OCI-LY3 (cell line): ENCODE results near the gene SSPN.

Source experiments
- H2AFZ ChIP-seq: fragments of 200-600, 300-600 bp; shearing (Covaris generic); 2 replicates; pipeline ENCODE4 v1.6.0; 2014; ENCODE audit warnings: antibody characterized with exemption, low read depth, low read length
- H3K27ac ChIP-seq: fragments of 200-600, 300-600 bp; sonication (generic); 2 replicates; pipeline ENCODE4 v1.5.1; 2014; ENCODE audit warnings: mild to moderate bottlenecking, low read length, moderate library complexity, mixed read lengths
- H3K27me3 ChIP-seq: fragments of 200-600, 300-600 bp; sonication (generic); 2 replicates; pipeline ENCODE4 v1.6.1; 2014; ENCODE audit warnings: low read depth, low read length, mixed read lengths
- H3K36me3 ChIP-seq: fragments of 200-600, 300-600 bp; sonication (generic); replicated peaks from 2 replicates; pipeline ENCODE3; 2014; ENCODE audit warnings: low read depth, low read length, mixed read lengths
- H3K4me1 ChIP-seq: fragments of 300-600, 200-600 bp; sonication (generic); 2 replicates; pipeline ENCODE4 v1.6.1; 2014; ENCODE audit warnings: low read length, mixed read lengths
- H3K4me2 ChIP-seq: fragments of 200-600, 300-600 bp; sonication (generic); 2 replicates; pipeline ENCODE4 v1.6.1; 2014; ENCODE audit warnings: low read length, mixed read lengths
- H3K4me3 ChIP-seq: fragments of 300-600, 200-600 bp; sonication (generic); 2 replicates; pipeline ENCODE4 v1.5.1; 2014; ENCODE audit warnings: antibody characterized with exemption, mild to moderate bottlenecking, low read length, moderate library complexity
- H3K79me2 ChIP-seq: fragments of 300-600, 200-600 bp; shearing (Covaris generic); 2 replicates; pipeline ENCODE4 v1.6.1; 2014; ENCODE audit warnings: mild to moderate bottlenecking, low read length, mixed read lengths
- H3K9ac ChIP-seq: fragments of 300-600, 200-600 bp; shearing (Covaris generic); 2 replicates; pipeline ENCODE4 v1.6.0; 2014; ENCODE audit warnings: mild to moderate bottlenecking, low read length, moderate library complexity
- H3K9me3 ChIP-seq: fragments of 200-600, 300-600 bp; shearing (Covaris generic); 2 replicates; pipeline ENCODE4 v1.6.1; 2014; ENCODE audit warnings: low read length, mixed read lengths; ENCODE audit not compliant: insufficient read depth
- H4K20me1 ChIP-seq: fragments of 200-600, 300-600 bp; sonication (generic); 2 replicates; pipeline ENCODE4 v1.6.1; 2016; ENCODE audit warnings: low read length, mixed read lengths; ENCODE audit not compliant: insufficient read depth
- EZH2phosphoT487 ChIP-seq: fragments of 200-600 bp; shearing (Covaris generic); IDR thresholded peaks from 2 replicates; pipeline ENCODE4 v1.6.1; 2018; ENCODE audit warnings: antibody characterized with exemption, mixed run types, low read depth
- TF ChIP-seq, protein P1 (sequence below): fragments of 200-600, 300-600 bp; sonication (generic); IDR thresholded peaks from 2 replicates; pipeline ENCODE4 v1.5.1; 2014; ENCODE audit warnings: antibody characterized with exemption, low read length, low read depth

SSPN gene

DNA sequence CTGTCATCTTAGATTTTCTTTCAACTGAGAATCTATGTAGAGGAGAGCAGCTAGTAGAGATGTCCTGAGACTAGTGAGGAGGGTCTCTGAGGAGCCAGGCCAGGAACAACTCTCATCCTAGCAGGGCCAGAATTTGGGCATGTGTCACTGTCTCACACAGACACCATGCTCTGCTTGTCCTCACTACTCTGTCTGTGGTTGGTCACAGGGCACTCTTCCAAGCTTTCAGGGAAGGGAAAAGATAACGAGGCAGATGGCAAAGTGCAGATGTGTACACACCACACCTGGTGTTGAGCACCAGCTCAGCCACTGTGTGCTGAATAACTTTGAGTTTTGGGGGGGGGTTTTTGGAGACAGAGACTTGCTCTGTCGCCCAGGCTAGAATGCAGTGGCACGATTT is 2.5 kb downstream of the SSPN start:
- Histone ChIP-seq H3K4me2 (no peak overlapping the region), H2AFZ (no peak overlapping the region), H3K9ac (no peak overlapping the region), H3K4me3 (no peak overlapping the region), H3K27ac (no peak overlapping the region), H3K36me3 (no peaks in the 10 kb centered on the region), H3K4me1 (no peaks in the 10 kb centered on the region), H4K20me1 (no peaks in the 10 kb centered on the region), H3K9me3 (no peaks in the 10 kb centered on the region), H3K27me3 (peaks cover 45% of the 10 kb centered on the region), H3K79me2 (no peaks in the 10 kb centered on the region)
- TF ChIP-seq, protein P1, sequence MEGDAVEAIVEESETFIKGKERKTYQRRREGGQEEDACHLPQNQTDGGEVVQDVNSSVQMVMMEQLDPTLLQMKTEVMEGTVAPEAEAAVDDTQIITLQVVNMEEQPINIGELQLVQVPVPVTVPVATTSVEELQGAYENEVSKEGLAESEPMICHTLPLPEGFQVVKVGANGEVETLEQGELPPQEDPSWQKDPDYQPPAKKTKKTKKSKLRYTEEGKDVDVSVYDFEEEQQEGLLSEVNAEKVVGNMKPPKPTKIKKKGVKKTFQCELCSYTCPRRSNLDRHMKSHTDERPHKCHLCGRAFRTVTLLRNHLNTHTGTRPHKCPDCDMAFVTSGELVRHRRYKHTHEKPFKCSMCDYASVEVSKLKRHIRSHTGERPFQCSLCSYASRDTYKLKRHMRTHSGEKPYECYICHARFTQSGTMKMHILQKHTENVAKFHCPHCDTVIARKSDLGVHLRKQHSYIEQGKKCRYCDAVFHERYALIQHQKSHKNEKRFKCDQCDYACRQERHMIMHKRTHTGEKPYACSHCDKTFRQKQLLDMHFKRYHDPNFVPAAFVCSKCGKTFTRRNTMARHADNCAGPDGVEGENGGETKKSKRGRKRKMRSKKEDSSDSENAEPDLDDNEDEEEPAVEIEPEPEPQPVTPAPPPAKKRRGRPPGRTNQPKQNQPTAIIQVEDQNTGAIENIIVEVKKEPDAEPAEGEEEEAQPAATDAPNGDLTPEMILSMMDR = no peak
- TF ChIP-seq EZH2phosphoT487 = no peak

DNA sequence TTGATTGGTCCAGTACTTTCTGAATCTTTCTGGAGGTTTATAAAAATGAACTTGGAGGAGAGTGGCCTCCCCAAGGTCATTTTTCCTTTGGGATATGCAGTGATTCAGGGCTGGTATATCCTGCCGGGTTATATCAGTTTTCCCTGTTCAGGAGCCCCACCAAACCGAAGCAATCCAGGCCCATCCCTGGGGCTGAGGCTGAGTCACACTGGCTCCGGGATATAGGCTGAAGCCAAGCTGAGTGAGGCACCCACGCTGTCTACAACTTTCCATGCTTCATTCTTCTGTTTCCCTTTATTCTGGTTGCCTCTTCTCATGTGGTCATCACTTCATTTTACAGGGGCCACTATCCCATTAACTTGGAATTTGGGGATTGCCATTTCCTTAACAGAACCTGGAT is 3.4 kb downstream of the SSPN start:
- Histone ChIP-seq H3K4me2 (no peak overlapping the region), H3K4me1 (no peaks in the 10 kb centered on the region), H3K27me3 (peaks cover 44% of the 10 kb centered on the region), H3K27ac (no peak overlapping the region), H3K9me3 (no peaks in the 10 kb centered on the region), H4K20me1 (no peaks in the 10 kb centered on the region), H3K4me3 (no peak overlapping the region), H3K9ac (no peak overlapping the region), H3K36me3 (no peaks in the 10 kb centered on the region), H3K79me2 (no peaks in the 10 kb centered on the region), H2AFZ (no peak overlapping the region)
- TF ChIP-seq EZH2phosphoT487 = no peak
- TF ChIP-seq, protein P1 = no peak

DNA sequence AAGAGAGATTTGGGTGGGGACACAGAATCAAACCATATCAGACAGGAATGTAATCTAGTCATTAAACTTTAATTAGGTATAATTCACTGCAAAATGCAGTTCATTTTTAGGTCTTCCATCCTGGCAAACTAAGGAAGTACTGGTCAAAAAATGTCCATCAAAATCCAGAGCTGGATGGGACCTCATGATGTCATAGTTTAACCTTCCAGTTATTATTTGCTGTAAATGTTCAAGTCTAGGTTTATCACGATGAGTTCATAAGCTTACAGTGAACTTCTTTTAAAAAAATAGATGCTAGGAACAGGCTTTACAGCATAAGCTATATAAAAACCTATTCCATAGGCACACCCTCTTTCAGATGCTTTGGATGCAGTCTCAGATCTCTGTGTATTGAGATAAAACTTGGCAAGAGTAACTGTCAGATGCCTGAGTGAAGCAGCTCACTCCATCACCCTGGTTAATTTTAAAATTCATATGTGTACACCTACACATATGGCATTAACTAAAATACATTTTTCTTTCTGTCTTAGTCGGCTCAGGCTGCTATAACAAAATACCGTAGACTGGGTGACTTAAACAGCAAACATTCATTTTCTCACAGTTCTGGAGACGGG is 7.9 kb downstream of the SSPN start:
- no peaks in the 10 kb centered on the region for H3K9me3 ChIP-seq
- no peak overlapping the region for H3K4me3 ChIP-seq
- no peaks in the 10 kb centered on the region for H3K36me3 ChIP-seq
- no peaks in the 10 kb centered on the region for H4K20me1 ChIP-seq
- H3K27me3 ChIP-seq = peaks cover 47% of the 10 kb centered on the region
- no peak overlapping the region for H3K9ac ChIP-seq
- no peak for TF ChIP-seq EZH2phosphoT487
- TF ChIP-seq, protein P1 = no peak
- no peaks in the 10 kb centered on the region for H3K4me1 ChIP-seq
- no peaks in the 10 kb centered on the region for H3K79me2 ChIP-seq
- no peak overlapping the region for H3K27ac ChIP-seq
- H2AFZ ChIP-seq = no peak overlapping the region
- H3K4me2 ChIP-seq = no peak overlapping the region

DNA sequence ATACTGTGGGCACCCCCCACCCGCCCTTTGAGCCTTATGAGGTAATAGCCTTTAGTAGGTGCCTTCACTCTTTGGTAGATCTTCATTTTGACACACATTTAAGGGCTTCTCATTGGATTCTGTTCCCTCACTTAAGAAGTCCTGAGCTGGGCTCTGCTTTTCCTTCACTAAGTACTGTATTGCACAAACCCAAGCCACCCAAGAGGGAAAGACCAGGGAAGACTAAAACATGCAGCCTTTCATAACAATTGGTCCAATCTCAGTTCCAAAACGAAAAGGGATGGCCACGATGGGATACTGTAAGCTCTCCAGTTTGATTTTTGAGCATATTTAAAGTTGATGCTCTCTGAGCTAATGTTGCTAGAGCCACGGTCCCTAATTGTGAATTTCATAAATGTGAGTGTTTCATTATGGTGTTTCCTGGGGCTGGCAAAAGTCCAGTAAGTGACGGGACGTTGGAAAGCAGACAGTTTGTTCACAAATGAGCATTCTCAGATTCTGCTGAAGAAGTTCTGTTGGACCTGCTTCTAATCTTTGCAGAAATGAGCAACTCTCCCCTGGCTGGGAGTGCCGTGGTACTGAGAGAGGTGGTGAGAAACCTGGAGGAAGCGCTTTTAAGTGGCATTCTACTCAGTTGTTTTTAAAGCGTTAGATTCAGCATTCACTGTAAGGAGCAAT is 9.4 kb downstream of the SSPN start:
- no peaks in the 10 kb centered on the region for H3K36me3 ChIP-seq
- no peak overlapping the region for H3K9ac ChIP-seq
- H3K4me3 ChIP-seq = no peak overlapping the region
- H4K20me1 ChIP-seq = no peaks in the 10 kb centered on the region
- no peaks in the 10 kb centered on the region for H3K79me2 ChIP-seq
- H3K4me2 ChIP-seq = no peak overlapping the region
- H3K27me3 ChIP-seq = peaks cover 35% of the 10 kb centered on the region
- H3K27ac ChIP-seq = no peak overlapping the region
- no peaks in the 10 kb centered on the region for H3K9me3 ChIP-seq
- H2AFZ ChIP-seq = no peak overlapping the region
- H3K4me1 ChIP-seq = no peaks in the 10 kb centered on the region
- TF ChIP-seq, protein P1 = no peak
